GM12892 (cell line): ENCODE measurements around the gene CDS2.

Experiments used
- POLR2A ChIP-seq: IDR thresholded peaks from 2 replicates; pipeline ENCODE4 v1.6.1; 2011; ENCODE audit warnings: low read depth, low read length, control low read depth
- POLR2AphosphoS5 ChIP-seq: IDR thresholded peaks from 2 replicates; pipeline ENCODE4 v1.6.1; 2011; ENCODE audit warnings: low read depth, low read length, control low read depth

DNA sequence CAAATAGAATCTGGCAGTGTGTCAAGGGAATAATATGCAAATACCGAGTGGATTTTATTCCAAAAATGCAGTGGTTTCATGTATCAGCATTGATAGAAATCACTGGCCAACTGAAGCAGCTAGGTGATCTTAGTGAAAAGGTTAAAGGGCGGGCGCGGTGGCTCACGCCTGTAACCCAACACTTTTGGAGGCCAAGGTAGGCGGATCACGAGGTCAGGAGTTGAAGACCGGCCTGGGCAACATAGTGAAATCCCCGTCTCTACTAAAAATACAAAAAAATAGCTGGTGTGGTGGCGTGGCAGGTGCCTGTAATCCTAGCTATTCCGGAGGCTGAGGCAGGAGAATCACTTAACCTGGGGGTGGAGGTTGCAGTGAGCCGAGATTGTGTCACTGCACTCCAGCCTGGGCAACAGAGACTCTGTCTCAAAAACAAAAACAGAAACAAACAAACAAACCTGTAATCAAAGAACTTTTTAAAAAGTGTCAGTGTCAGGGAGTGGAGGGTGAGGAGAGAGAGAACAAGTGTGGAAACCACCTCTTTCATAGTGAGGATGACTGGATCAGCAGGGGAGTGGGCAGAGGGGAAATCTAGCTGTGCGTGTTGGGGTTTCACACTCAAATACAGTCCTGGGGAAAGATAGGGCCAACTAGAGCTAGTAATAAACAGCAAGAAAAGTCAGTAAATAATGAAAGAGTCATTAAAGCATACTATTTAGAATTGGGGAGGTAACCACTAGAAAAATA lies 57.1 kb downstream of the CDS2 start:
- TF ChIP-seq POLR2A (no peak), POLR2AphosphoS5 (no peak)
